ENCODE measurements around the gene ERC2. TPM values are rescaled to one million over a fixed set of nuclear protein-coding genes. Genes with fewer than 3 reads are reported as not detected.

ERC2 gene
- total and polyA plus RNA-seq, 12 donors, result 0.22 to 4.2 (median 1.7) TPM

GRCh38 chr3:55870594-55870993 lies 597.7 kb downstream of the ERC2 start:
- intact Hi-C loops (cut with DNase I), result no loop called here
- 56 to 59% methylated on average over 5 of the region's 5 CpGs for WGBS, 2 donors
- ATAC-seq, result no peak
- H3K27ac ChIP-seq, result no peak overlapping the region
- no peaks in the 10 kb centered on the region for H3K4me1 ChIP-seq
- no peak for DNase-seq
- TF ChIP-seq, protein P1, sequence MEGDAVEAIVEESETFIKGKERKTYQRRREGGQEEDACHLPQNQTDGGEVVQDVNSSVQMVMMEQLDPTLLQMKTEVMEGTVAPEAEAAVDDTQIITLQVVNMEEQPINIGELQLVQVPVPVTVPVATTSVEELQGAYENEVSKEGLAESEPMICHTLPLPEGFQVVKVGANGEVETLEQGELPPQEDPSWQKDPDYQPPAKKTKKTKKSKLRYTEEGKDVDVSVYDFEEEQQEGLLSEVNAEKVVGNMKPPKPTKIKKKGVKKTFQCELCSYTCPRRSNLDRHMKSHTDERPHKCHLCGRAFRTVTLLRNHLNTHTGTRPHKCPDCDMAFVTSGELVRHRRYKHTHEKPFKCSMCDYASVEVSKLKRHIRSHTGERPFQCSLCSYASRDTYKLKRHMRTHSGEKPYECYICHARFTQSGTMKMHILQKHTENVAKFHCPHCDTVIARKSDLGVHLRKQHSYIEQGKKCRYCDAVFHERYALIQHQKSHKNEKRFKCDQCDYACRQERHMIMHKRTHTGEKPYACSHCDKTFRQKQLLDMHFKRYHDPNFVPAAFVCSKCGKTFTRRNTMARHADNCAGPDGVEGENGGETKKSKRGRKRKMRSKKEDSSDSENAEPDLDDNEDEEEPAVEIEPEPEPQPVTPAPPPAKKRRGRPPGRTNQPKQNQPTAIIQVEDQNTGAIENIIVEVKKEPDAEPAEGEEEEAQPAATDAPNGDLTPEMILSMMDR (IDR thresholded peaks at IDR 0.05), result no peak
- H3K9me3 ChIP-seq, result no peaks in the 10 kb centered on the region
- H3K27me3 ChIP-seq, result peaks cover 0 to 31% (median 4%) of the 10 kb centered on the region in 7 donors
- no peaks in the 10 kb centered on the region for H3K36me3 ChIP-seq
- H3K4me3 ChIP-seq, result no peak overlapping the region

DNA sequence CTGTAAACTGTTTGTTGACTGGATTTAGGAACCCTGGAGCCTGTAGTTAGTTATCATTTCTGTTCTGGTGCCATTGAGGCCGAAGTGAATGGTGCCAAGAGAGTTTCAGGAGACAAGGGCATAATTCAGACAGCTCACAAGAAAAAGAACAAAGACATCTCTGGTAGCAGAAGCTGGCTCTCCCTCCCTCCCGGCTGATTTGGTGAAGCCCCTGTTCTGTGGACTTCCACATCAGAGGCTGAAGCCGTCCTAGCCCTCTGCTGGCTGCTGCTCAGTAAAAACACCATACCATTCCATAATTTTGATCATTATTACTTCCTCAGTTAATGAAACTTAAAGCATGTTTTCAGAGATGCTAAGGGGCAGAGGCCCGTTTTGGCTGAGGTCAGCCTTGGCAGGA lies 599.9 kb downstream of the ERC2 start:
- DNase-seq, result no peak
- no peaks in the 10 kb centered on the region for H3K36me3 ChIP-seq
- TF ChIP-seq, protein P1 (IDR thresholded peaks at IDR 0.05), result no peak

DNA sequence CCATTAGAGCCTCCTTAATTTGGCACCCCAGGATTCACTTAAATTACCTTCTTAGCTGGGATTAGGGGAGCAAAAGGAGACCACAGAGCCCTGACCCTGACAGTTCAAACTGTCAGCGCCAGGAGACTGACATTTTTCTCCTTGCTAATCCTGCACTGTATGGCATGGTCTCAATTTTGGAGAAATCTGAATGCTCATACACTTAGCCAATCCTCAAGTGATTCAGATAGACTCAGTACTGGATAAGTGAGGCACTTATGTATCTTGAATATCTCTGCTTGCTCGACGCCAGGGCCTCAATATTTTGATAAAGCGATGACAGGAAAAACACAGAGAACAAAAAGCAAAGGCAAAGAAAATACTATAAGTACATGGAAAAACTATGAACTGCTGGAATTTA lies 605.2 kb downstream of the ERC2 start:
- ATAC-seq (peak in 1 of 8 donors; percentile 33), DNase-seq (no peak)
- TF ChIP-seq, protein P1 (IDR thresholded peaks at IDR 0.05), result no peak
- Histone ChIP-seq H3K36me3 (no peaks in the 10 kb centered on the region), H3K27me3 (peaks cover 0 to 21% (median 2%) of the 10 kb centered on the region in 7 donors), H3K27ac (no peak overlapping the region), H3K4me1 (peaks cover 0 to 7% (median 0%) of the 10 kb centered on the region in 9 donors), H3K9me3 (no peaks in the 10 kb centered on the region), H3K4me3 (no peak overlapping the region)
- intact Hi-C loops (cut with DNase I), result no loop called here
- WGBS, 2 donors, result 24 to 38% methylated on average over 4 of the region's 4 CpGs

More for the DNA sequence above, 599.9 kb downstream of the ERC2 start:
- no peaks in the 10 kb centered on the region for H3K9me3 ChIP-seq
- no peak overlapping the region for H3K4me3 ChIP-seq
- ATAC-seq, result no peak
- H3K4me1 ChIP-seq, result no peaks in the 10 kb centered on the region
- intact Hi-C loops (cut with DNase I), result no loop called here
- peaks cover 0 to 37% (median 4%) of the 10 kb centered on the region in 7 donors for H3K27me3 ChIP-seq
- 68 to 83% methylated on average over 4 of the region's 4 CpGs for WGBS, 2 donors
- no peak overlapping the region for H3K27ac ChIP-seq

DNA sequence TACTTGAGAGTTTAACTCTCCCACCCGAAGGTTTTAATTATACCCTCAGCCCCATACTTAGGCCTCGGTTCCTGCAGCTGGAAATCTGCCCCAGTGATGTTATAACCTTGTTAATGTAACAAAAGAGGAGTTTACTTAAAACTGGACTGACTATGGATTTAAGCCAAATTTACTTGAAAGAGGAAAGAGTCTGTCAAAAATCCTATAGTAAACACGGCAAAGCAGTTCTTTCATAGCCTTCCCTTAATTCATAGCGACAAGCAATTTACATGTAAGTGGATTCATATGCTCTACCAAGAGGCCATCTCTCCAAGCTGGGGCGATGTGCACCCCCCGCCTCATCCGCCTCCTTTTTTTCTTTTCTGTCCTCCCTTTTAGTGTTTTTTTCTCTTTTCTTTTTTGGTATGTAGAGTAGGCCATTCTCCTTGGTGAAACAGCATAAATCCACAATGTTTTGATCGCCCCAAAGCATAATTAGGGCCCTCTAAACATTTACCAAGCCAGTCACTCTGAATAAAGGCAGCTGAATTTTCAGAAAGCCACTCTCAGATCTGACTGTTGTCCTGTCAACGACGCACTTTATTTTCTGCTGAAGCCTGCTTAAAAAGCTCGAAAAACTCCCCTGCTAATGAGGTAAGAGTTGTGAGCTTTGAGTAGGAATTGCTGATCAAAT lies 608.1 kb downstream of the ERC2 start:
- Histone ChIP-seq H3K36me3 (no peaks in the 10 kb centered on the region), H3K27me3 (peaks cover 0 to 21% (median 0%) of the 10 kb centered on the region in 7 donors), H3K4me3 (no peak overlapping the region), H3K4me1 (peaks cover 0 to 7% (median 0%) of the 10 kb centered on the region in 9 donors), H3K9me3 (no peaks in the 10 kb centered on the region), H3K27ac (no peak overlapping the region)
- ATAC-seq, result no peak
- intact Hi-C loops (cut with DNase I), result no loop called here
- 77 to 87% methylated on average over 11 of the region's 11 CpGs for WGBS, 2 donors
- DNase-seq, result no peak
- TF ChIP-seq, protein P1 (IDR thresholded peaks at IDR 0.05), result no peak

Measured in heart right ventricle (tissue), 16 donors.